ENCODE measurements around the gene MSI2. TPM values are rescaled to one million over a fixed set of nuclear protein-coding genes. Genes with fewer than 3 reads are reported as not detected.

MSI2 gene
- 10 to 100 TPM; 53.1 to 74.0 TPM for total RNA-seq

DNA sequence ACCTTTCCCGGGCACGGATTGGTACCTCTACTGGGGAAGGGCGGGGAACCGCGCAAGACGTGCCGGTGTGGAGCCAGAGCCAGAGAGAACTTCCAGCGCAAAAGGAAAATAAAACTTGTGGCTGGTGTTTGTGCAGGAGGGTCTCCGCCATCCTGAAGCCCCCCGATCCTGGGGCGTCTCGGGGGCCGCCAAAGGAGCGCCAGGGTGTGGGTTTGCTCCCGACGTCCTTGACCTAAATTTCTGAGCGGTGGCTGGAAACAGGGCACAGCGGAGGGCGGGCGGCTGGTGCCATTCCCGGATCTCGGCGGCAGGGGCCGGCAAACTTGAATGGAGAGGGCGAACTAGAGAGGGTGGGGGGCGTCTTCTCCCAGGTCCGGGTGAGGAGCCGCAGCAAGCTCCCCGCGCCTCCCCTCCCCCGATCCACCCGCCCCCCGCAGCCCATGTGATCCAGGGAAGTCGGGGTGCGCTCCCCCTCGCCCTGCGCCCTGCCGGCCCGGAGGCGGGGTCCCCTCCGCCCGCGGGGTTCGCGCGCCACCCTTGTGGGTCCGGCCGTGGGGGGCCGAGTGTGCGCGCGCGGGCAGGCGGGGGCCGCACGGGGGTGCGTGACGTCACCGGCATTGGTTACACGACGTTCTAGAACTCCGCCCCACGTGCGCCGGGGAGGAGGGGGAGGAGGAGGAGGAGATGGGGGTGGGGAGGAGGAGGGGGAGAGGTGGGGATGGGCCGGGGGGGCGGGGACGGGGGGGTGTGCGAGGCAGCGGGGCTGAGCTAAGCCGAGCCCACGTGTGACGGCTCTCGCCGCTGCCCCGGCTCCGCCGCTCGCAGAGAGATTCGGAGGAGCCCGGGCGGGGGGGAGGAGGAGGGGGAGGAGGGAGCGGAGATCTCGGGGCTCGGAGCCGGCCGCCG, at the start of gene MSI2:
TSS of gene MSI2 (plus strand) at position 748 of the 906 bp plus-strand sequence. CDS start 220 bp downstream, outside the sequence.
- Histone ChIP-seq H3K27me3 (replicated peaks; ENCODE audit: insufficient read depth) (no peaks in the 10 kb centered on the region), H3K4me1 (replicated peaks) (no peaks in the 10 kb centered on the region), H3K9me3 (no peaks in the 10 kb centered on the region), H3K4me3 (peak within 1 kb of the TSS; percentile 82 to 88), H3K36me3 (no peaks in the 10 kb centered on the region), H3K27ac (peak within 1 kb of the TSS; percentile 97 to 99)
- intact Hi-C loops (cut with DNase I) = loop anchor here (2.0 to 10.0 kb wide), 3 partner anchors 151 to 407 kb away; no protein-coding TSS in a partner anchor
- peak; percentile 96 for DNase-seq (ENCODE audit: low spot score)
- WGBS = under 1% methylated on average over 52 of the region's 88 CpGs
- TF ChIP-seq POLR2AphosphoS5 (IDR thresholded peaks at IDR 0.05) = peak; percentile 51
- peak; percentile 63 for TF ChIP-seq POLR2A (IDR thresholded peaks at IDR 0.05)
- TF ChIP-seq, protein P1, sequence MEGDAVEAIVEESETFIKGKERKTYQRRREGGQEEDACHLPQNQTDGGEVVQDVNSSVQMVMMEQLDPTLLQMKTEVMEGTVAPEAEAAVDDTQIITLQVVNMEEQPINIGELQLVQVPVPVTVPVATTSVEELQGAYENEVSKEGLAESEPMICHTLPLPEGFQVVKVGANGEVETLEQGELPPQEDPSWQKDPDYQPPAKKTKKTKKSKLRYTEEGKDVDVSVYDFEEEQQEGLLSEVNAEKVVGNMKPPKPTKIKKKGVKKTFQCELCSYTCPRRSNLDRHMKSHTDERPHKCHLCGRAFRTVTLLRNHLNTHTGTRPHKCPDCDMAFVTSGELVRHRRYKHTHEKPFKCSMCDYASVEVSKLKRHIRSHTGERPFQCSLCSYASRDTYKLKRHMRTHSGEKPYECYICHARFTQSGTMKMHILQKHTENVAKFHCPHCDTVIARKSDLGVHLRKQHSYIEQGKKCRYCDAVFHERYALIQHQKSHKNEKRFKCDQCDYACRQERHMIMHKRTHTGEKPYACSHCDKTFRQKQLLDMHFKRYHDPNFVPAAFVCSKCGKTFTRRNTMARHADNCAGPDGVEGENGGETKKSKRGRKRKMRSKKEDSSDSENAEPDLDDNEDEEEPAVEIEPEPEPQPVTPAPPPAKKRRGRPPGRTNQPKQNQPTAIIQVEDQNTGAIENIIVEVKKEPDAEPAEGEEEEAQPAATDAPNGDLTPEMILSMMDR (IDR thresholded peaks at IDR 0.05) = no peak

DNA sequence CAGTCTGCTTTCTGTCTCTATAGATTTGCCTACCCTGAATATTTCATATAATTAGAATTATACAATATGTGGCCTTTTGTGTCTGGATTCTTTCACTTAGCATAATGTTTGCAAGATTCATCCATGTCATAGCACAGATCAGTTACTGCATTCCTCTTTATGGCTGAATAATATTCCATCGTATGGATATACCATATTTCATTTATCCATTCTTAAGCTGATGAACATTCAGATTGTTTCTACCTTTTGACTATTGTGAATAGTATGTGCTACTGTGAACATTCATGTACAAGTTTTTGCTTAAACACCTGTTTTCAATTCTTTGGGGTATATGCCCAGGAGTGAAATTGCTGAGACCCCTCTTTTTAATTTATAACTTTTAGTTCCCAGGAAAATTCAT, 49.4 kb upstream of the MSI2 start:
- no peak for DNase-seq (ENCODE audit: low spot score)
- no peaks in the 10 kb centered on the region for H3K36me3 ChIP-seq
- no peaks in the 10 kb centered on the region for H3K27me3 ChIP-seq (replicated peaks; ENCODE audit: insufficient read depth)
- H3K4me3 ChIP-seq = no peak overlapping the region
- no peak overlapping the region for H3K27ac ChIP-seq
- WGBS = 100% methylated on average over 1 of the region's 1 CpG
- TF ChIP-seq, protein P1 (IDR thresholded peaks at IDR 0.05) = no peak
- TF ChIP-seq POLR2AphosphoS5 (IDR thresholded peaks at IDR 0.05) (no peak), POLR2A (IDR thresholded peaks at IDR 0.05) (no peak)
- intact Hi-C loops (cut with DNase I) = no loop called here
- no peaks in the 10 kb centered on the region for H3K9me3 ChIP-seq
- H3K4me1 ChIP-seq (replicated peaks) = no peaks in the 10 kb centered on the region

DNA sequence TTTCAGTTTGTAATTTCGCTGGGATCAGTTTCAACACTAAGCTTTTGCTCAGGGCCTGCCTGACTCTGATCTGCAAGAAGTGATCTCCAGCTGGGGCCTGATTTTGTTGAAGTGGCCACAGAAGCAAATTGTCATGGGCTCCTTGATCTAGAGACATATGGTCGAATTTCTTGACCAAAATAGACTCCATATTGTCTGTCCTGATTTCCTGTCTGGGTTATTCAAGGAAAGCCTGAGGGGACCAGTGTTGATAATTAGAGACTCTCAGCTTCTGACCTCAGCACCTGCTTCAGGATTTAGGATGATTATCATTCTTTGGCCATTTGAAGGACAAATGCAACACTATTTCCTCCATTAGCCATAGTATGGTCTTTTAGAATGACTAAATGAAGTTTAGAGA, 48.9 kb upstream of the MSI2 start:
- Histone ChIP-seq H3K27me3 (replicated peaks; ENCODE audit: insufficient read depth) (no peaks in the 10 kb centered on the region), H3K4me1 (replicated peaks) (no peaks in the 10 kb centered on the region), H3K36me3 (no peaks in the 10 kb centered on the region), H3K4me3 (no peak overlapping the region), H3K27ac (no peak overlapping the region), H3K9me3 (no peaks in the 10 kb centered on the region)
- 86% methylated on average over 2 of the region's 2 CpGs for WGBS
- no peak for TF ChIP-seq POLR2A (IDR thresholded peaks at IDR 0.05)
- TF ChIP-seq, protein P1 (IDR thresholded peaks at IDR 0.05) = no peak
- no peak for TF ChIP-seq POLR2AphosphoS5 (IDR thresholded peaks at IDR 0.05)
- intact Hi-C loops (cut with DNase I) = no loop called here
- no peak for DNase-seq (ENCODE audit: low spot score)

DNA sequence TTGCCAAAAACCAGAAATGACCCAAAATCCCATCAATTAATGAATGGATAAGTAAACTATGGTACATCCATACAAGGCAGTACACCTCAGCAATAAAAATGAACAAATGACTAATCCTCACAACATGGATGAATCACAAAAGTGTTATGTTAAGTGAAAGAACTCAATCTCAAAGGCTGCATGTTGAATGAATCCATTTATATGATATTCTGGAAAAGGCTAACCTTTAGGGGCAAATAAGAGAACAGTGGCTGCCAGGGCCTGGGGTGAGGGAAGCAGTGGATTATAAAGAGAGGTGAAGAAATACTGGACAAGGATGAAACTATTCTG, 46.1 kb upstream of the MSI2 start:
- no peak for TF ChIP-seq POLR2A (IDR thresholded peaks at IDR 0.05)
- TF ChIP-seq POLR2AphosphoS5 (IDR thresholded peaks at IDR 0.05) = no peak
- TF ChIP-seq, protein P1 (IDR thresholded peaks at IDR 0.05) = no peak
- H3K27me3 ChIP-seq (replicated peaks; ENCODE audit: insufficient read depth) = no peaks in the 10 kb centered on the region
- H3K4me1 ChIP-seq (replicated peaks) = no peaks in the 10 kb centered on the region
- no peak for DNase-seq (ENCODE audit: low spot score)
- no peaks in the 10 kb centered on the region for H3K9me3 ChIP-seq
- no peaks in the 10 kb centered on the region for H3K36me3 ChIP-seq
- H3K27ac ChIP-seq = no peak overlapping the region
- H3K4me3 ChIP-seq = no peak overlapping the region
- intact Hi-C loops (cut with DNase I) = no loop called here

DNA sequence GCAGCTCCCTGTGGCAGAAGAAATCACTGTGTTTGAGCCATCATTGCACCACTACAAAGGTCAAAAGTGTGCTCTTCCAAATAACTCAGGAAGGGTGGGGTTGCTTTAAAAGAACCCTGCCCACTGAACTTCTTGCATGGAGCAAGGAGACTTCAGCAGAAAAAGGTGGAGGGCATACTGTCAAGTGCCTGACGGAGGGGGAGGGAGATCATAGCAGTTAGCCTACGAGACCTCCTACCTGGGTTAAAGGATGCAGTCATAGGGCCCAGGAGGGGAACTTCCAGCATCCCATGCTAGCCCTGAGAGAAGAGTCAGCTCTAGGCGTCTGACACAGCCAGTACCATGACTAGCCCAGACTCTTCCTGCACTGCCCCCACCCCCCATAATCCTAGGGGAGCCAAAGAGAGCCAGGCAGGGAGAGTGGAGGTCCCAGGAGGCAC, 45.3 kb upstream of the MSI2 start:
- Histone ChIP-seq H3K36me3 (no peaks in the 10 kb centered on the region), H3K27ac (no peak overlapping the region), H3K4me3 (no peak overlapping the region), H3K4me1 (replicated peaks) (no peaks in the 10 kb centered on the region), H3K27me3 (replicated peaks; ENCODE audit: insufficient read depth) (no peaks in the 10 kb centered on the region), H3K9me3 (no peaks in the 10 kb centered on the region)
- TF ChIP-seq, protein P1 (IDR thresholded peaks at IDR 0.05) = no peak
- no peak for TF ChIP-seq POLR2AphosphoS5 (IDR thresholded peaks at IDR 0.05)
- no peak for TF ChIP-seq POLR2A (IDR thresholded peaks at IDR 0.05)
- WGBS = 77% methylated on average over 3 of the region's 3 CpGs
- no peak for DNase-seq (ENCODE audit: low spot score)
- intact Hi-C loops (cut with DNase I) = no loop called here
